ENCODE data around the gene KCNQ1. TPM values are rescaled to one million over a fixed set of nuclear protein-coding genes. Genes with fewer than 3 reads are reported as not detected.

The KCNQ1 gene
- total RNA-seq, 1 experiment from 2014 or later: 10.7 TPM

GRCh38 chr11:2841411-2842190 is 396.8 kb downstream of the KCNQ1 start:
- DNase-seq (ENCODE audit: low read depth, low spot score): no peak
- no peaks in the 10 kb centered on the region for H3K9me2 ChIP-seq (ENCODE audit: insufficient read depth)
- intact Hi-C loops (cut with micrococcal nuclease): no loop called here
- POLR2A ChIA-PET: no interaction called here
- BruUV-seq (replicated peaks): no TSS peak
- H3K27me3 ChIP-seq (ENCODE audit: insufficient read depth, low read length): no peaks in the 10 kb centered on the region
- no peaks in the 10 kb centered on the region for H3K36me3 ChIP-seq (ENCODE audit: control insufficient read depth in 1 of 2, insufficient read depth in 2 of 2, low read length in 2 of 2)
- no peaks in the 10 kb centered on the region for H3K79me2 ChIP-seq (ENCODE audit: insufficient read depth, low read length)
- H3K4me2 ChIP-seq (ENCODE audit: low read length): no peak overlapping the region
- H3K9ac ChIP-seq (ENCODE audit: low read length): no peak overlapping the region
- H3K9me3 ChIP-seq (ENCODE audit: control insufficient read depth in 1 of 2, insufficient read depth in 1 of 2, low read depth in 1 of 2, low read length in 2 of 2): no peaks in the 10 kb centered on the region
- no peak overlapping the region for H3K27ac ChIP-seq (ENCODE audit: low read depth, low read length)
- no peak overlapping the region for H2AFZ ChIP-seq (ENCODE audit: low read depth, low read length, poor library complexity, severe bottlenecking)
- no peaks in the 10 kb centered on the region for H4K20me1 ChIP-seq (ENCODE audit: insufficient read depth)
- CTCF ChIA-PET: no interaction called here
- RAD21 ChIA-PET (ENCODE audit: low non-redundant PET in 1 of 2, low total read pairs in 2 of 2, uncharacterized antibody in 2 of 2, unreplicated experiment in 2 of 2): no interaction called here
- TF ChIP-seq FOSL1 (IDR thresholded peaks at IDR 0.05; ENCODE audit: low read depth) (no peak), ZFX (IDR thresholded peaks at IDR 0.05) (no peak), EZH2 (IDR thresholded peaks at IDR 0.05) (no peak), SIN3A (IDR thresholded peaks at IDR 0.05; ENCODE audit: low read depth) (no peak)
- H3K4me1 ChIP-seq (ENCODE audit: control insufficient read depth in 1 of 2, insufficient read depth in 2 of 2, low read length in 2 of 2): peaks cover 8 to 29% of the 10 kb centered on the region in 2 experiments; a peak in 3 of 4 replicates
- no peak for ATAC-seq
- H3K4me3 ChIP-seq (replicated peaks in 1 of 2; ENCODE audit: low read depth in 1 of 2, low read length in 2 of 2): no peak overlapping the region

- no peak for ATAC-seq
- TF ChIP-seq MAX (IDR thresholded peaks at IDR 0.05) (no peak), SRF (IDR thresholded peaks at IDR 0.05; ENCODE audit: low read depth) (no peak), JUND (IDR thresholded peaks at IDR 0.05) (no peak), SIN3A (IDR thresholded peaks at IDR 0.05; ENCODE audit: low read depth) (no peak), YY1 (IDR thresholded peaks at IDR 0.05; ENCODE audit: extremely low read depth, insufficient replicate concordance, low read depth, low read length) (no peak), CBX3 (IDR thresholded peaks at IDR 0.05; ENCODE audit: low read depth) (no peak), POLR2AphosphoS5 (IDR thresholded peaks at IDR 0.05; ENCODE audit: low read depth, low read length) (no peak), FOSL1 (IDR thresholded peaks at IDR 0.05; ENCODE audit: low read depth) (no peak), EGR1 (IDR thresholded peaks at IDR 0.05; ENCODE audit: low read depth) (no peak), TCF7L2 (IDR thresholded peaks at IDR 0.05; ENCODE audit: borderline replicate concordance, extremely low read depth, insufficient read depth, insufficient read length) (no peak), ZBTB33 (IDR thresholded peaks at IDR 0.05; ENCODE audit: extremely low read depth, insufficient replicate concordance, low read length) (no peak), CEBPB (IDR thresholded peaks at IDR 0.05; ENCODE audit: low read depth) (no peak), EZH2 (IDR thresholded peaks at IDR 0.05) (no peak)
- Histone ChIP-seq H3K9me2 (ENCODE audit: insufficient read depth) (no peaks in the 10 kb centered on the region), H3K4me1 (ENCODE audit: control insufficient read depth in 1 of 2, insufficient read depth in 2 of 2, low read length in 2 of 2) (peaks cover 0 to 19% of the 10 kb centered on the region in 2 experiments; a peak in 3 of 4 replicates), H3K9ac (ENCODE audit: low read length) (no peak overlapping the region), H3K79me2 (ENCODE audit: insufficient read depth, low read length) (no peaks in the 10 kb centered on the region), H3K9me3 (ENCODE audit: control insufficient read depth in 1 of 2, insufficient read depth in 1 of 2, low read depth in 1 of 2, low read length in 2 of 2) (no peaks in the 10 kb centered on the region), H2AFZ (ENCODE audit: low read depth, low read length, poor library complexity, severe bottlenecking) (no peak overlapping the region), H3K4me2 (ENCODE audit: low read length) (no peak overlapping the region), H3K4me3 (replicated peaks in 1 of 2; ENCODE audit: low read depth in 1 of 2, low read length in 2 of 2) (no peak overlapping the region), H3K36me3 (ENCODE audit: control insufficient read depth in 1 of 2, insufficient read depth in 2 of 2, low read length in 2 of 2) (no peaks in the 10 kb centered on the region), H4K20me1 (ENCODE audit: insufficient read depth) (no peaks in the 10 kb centered on the region), H3K27me3 (ENCODE audit: insufficient read depth, low read length) (no peaks in the 10 kb centered on the region), H3K27ac (ENCODE audit: low read depth, low read length) (no peak overlapping the region)
- intact Hi-C loops (cut with micrococcal nuclease): no loop called here
- BruUV-seq (replicated peaks): no TSS peak
- CTCF ChIA-PET: no interaction called here
- RAD21 ChIA-PET (ENCODE audit: low non-redundant PET in 1 of 2, low total read pairs in 2 of 2, uncharacterized antibody in 2 of 2, unreplicated experiment in 2 of 2): no interaction called here
- DNase-seq (ENCODE audit: low read depth, low spot score): no peak
- POLR2A ChIA-PET: no interaction called here
These were observed 398.1 kb downstream of the KCNQ1 start for GRCh38 chr11:2842876-2843275.
